H1 (cell line): ENCODE results near the gene MYOD1. TPM values are rescaled to one million over a fixed set of nuclear protein-coding genes. Genes with fewer than 3 reads are reported as not detected.

Experiments
- CTCF ChIA-PET: fragments of 300-600 bp; sonication (Branson Sonifier 250); formaldehyde crosslinking; loops from one replicate; lab custom pipeline; 2021; ENCODE audit not compliant: partially characterized antibody; lab: Charles Lee
- POLR2A ChIA-PET: fragments of 300-600 bp; sonication (Branson Sonifier 250); formaldehyde crosslinking; loops from one replicate; lab custom pipeline; 2021; ENCODE audit warnings: inconsistent platforms; ENCODE audit not compliant: partially characterized antibody; lab: Charles Lee
- DNase-seq, 2 experiments: peaks; one replicate each; pipeline versions ENCODE4 v3.0.0 to v3.0.0-alpha.2; 2010 to 2022; ENCODE audit warnings: low spot score in 2 of 2, low read depth in 1 of 2, mixed read lengths in 1 of 2
- FAIRE-seq: peaks from 2 replicates; lab custom pipeline; 2011; peaks lifted over from hg19 to GRCh38; lab: Jason Lieb, UNC
- H2AFZ ChIP-seq: 2 replicates; pipeline ENCODE4 v1.8.1; 2012; ENCODE audit warnings: low read length, inconsistent platforms
- H2AK5ac ChIP-seq: 2 replicates; pipeline ENCODE4 v1.6.1; 2013; ENCODE audit warnings: low read depth, low read length
- H2BK120ac ChIP-seq: replicated peaks from 2 replicates; pipeline ENCODE3; 2013; ENCODE audit warnings: low read depth, low read length, inconsistent platforms
- H2BK12ac ChIP-seq: 2 replicates; pipeline ENCODE4 v1.6.1; 2013; ENCODE audit warnings: low read depth, low read length
- H2BK15ac ChIP-seq: 2 replicates; pipeline ENCODE4 v1.6.1; 2013; ENCODE audit warnings: low read length
- H2BK20ac ChIP-seq: 2 replicates; pipeline ENCODE4 v1.6.1; 2013; ENCODE audit warnings: low read length
- H2BK5ac ChIP-seq: 2 replicates; pipeline ENCODE4 v1.6.1; 2013; ENCODE audit warnings: low read depth, low read length
- H3K14ac ChIP-seq: 2 replicates; pipeline ENCODE4 v1.6.1; 2013; ENCODE audit warnings: inconsistent platforms; ENCODE audit not compliant: insufficient read length
- H3K18ac ChIP-seq: 2 replicates; pipeline ENCODE4 v1.6.1; 2013; ENCODE audit warnings: low read length; ENCODE audit errors: extremely low read depth
- H3K23ac ChIP-seq: 2 replicates; pipeline ENCODE4 v1.6.1; 2013; ENCODE audit warnings: inconsistent platforms; ENCODE audit not compliant: insufficient read length
- H3K23me2 ChIP-seq: 2 replicates; pipeline ENCODE4 v1.6.1; 2013; ENCODE audit warnings: low read depth, low read length
- H3K27ac ChIP-seq: 2 replicates; pipeline ENCODE4 v1.6.1; 2011; ENCODE audit warnings: low read depth, low read length, inconsistent platforms
- H3K27me3 ChIP-seq, 4 experiments: replicated peaks in 1 of 4; 1 replicate in 1 of 4; 2 replicates in 3 of 4; pipeline versions ENCODE4 v1.6.1 to v1.8.1; 2011 to 2013; ENCODE audit warnings: low read length in 3 of 4, mild to moderate bottlenecking in 3 of 4, inconsistent platforms in 2 of 4, mixed read lengths in 2 of 4, moderate library complexity in 1 of 4; ENCODE audit not compliant: control insufficient read depth in 3 of 4, insufficient read depth in 3 of 4; ENCODE audit errors: extremely low read depth in 1 of 4
- H3K36me3 ChIP-seq, 4 experiments: 2 replicates each; pipeline versions ENCODE4 v1.6.1 to v1.8.1; 2011 to 2013; ENCODE audit warnings: mild to moderate bottlenecking in 4 of 4, low read length in 3 of 4, moderate library complexity in 2 of 4, control low read depth in 1 of 4, inconsistent platforms in 1 of 4; ENCODE audit not compliant: insufficient read depth in 4 of 4, control insufficient read depth in 2 of 4
- H3K4ac ChIP-seq: replicated peaks from 2 replicates; pipeline ENCODE3; 2013; ENCODE audit warnings: low read length, low read depth, mixed read lengths, inconsistent platforms; ENCODE audit not compliant: insufficient read length
- H3K4me1 ChIP-seq, 4 experiments: replicated peaks in 1 of 4; 1 replicate in 1 of 4; 2 replicates in 3 of 4; pipeline versions ENCODE4 v1.6.1 to v1.8.1; 2011 to 2013; ENCODE audit warnings: low read length in 3 of 4, inconsistent platforms in 2 of 4, mixed read lengths in 1 of 4; ENCODE audit not compliant: insufficient read depth in 4 of 4, control insufficient read depth in 3 of 4
- H3K4me2 ChIP-seq, 2 experiments: 2 replicates each; pipeline versions ENCODE4 v1.6.1 to v1.8.1; 2011 to 2013; ENCODE audit warnings: low read depth in 2 of 2, low read length in 2 of 2, control low read depth in 1 of 2, inconsistent platforms in 1 of 2, mild to moderate bottlenecking in 1 of 2; ENCODE audit not compliant: insufficient read depth in 1 of 2
- H3K4me3 ChIP-seq, 4 experiments: fragments of 200-600, 300-600 bp in 1 of 4; sonication (generic), shearing (Covaris generic), sonication (Bioruptor Twin) in 1 of 4; 2 replicates each; pipeline versions ENCODE4 v1.5.1 to v1.8.1; 2011 to 2016; ENCODE audit warnings: low read length in 4 of 4, low read depth in 3 of 4, control low read depth in 2 of 4, inconsistent platforms in 2 of 4, mild to moderate bottlenecking in 2 of 4, mixed read lengths in 1 of 4, moderate library complexity in 1 of 4; ENCODE audit not compliant: insufficient read depth in 2 of 4; ENCODE audit errors: extremely low read depth in 1 of 4
- H3K56ac ChIP-seq: replicated peaks from 2 replicates; pipeline ENCODE3; 2013; ENCODE audit warnings: low read depth, mild to moderate bottlenecking, mixed read lengths, low read length, inconsistent platforms; ENCODE audit not compliant: insufficient read length
- H3K79me1 ChIP-seq: 2 replicates; pipeline ENCODE4 v1.6.1; 2013; ENCODE audit warnings: low read depth, low read length, control low read depth
- H3K79me2 ChIP-seq, 2 experiments: 2 replicates each; pipeline versions ENCODE4 v1.6.1 to v1.8.1; 2012 to 2013; ENCODE audit warnings: low read length in 2 of 2, mild to moderate bottlenecking in 2 of 2, inconsistent platforms in 1 of 2; ENCODE audit not compliant: insufficient read depth in 2 of 2, control insufficient read depth in 1 of 2
- H3K9ac ChIP-seq, 4 experiments: replicated peaks in 1 of 4; 1 replicate in 1 of 4; 2 replicates in 3 of 4; pipeline versions ENCODE4 v1.6.1 to v1.8.1; 2011 to 2013; ENCODE audit warnings: low read depth in 3 of 4, low read length in 3 of 4, control low read depth in 2 of 4, mild to moderate bottlenecking in 2 of 4, moderate library complexity in 2 of 4, inconsistent platforms in 1 of 4; ENCODE audit errors: extremely low read depth in 1 of 4
- H3K9me3 ChIP-seq, 2 experiments: 2 replicates each; pipeline versions ENCODE4 v1.6.1 to v1.8.1; 2012 to 2013; ENCODE audit warnings: mild to moderate bottlenecking in 2 of 2, moderate library complexity in 2 of 2, control low read depth in 1 of 2, inconsistent platforms in 1 of 2, low read depth in 1 of 2, low read length in 1 of 2, mixed read lengths in 1 of 2; ENCODE audit not compliant: insufficient read depth in 2 of 2
- H4K20me1 ChIP-seq, 2 experiments: replicated peaks in 1 of 2; 2 replicates each; pipeline versions ENCODE3 to v1.8.1; 2011 to 2013; ENCODE audit warnings: inconsistent platforms in 2 of 2, low read length in 2 of 2, mild to moderate bottlenecking in 1 of 2; ENCODE audit not compliant: insufficient read depth in 2 of 2, control insufficient read depth in 1 of 2
- H4K5ac ChIP-seq: 2 replicates; pipeline ENCODE4 v1.6.1; 2013; ENCODE audit warnings: low read length, low read depth, mixed read lengths, inconsistent platforms; ENCODE audit not compliant: insufficient read length
- H4K8ac ChIP-seq: 2 replicates; pipeline ENCODE4 v1.8.0; 2013; ENCODE audit warnings: mild to moderate bottlenecking, moderate library complexity, low read length, inconsistent platforms; ENCODE audit not compliant: insufficient read depth; ENCODE audit errors: extremely low read depth
- H4K91ac ChIP-seq: replicated peaks from 2 replicates; pipeline ENCODE3; 2013; ENCODE audit warnings: low read length, mixed read lengths, inconsistent platforms; ENCODE audit not compliant: insufficient read length
- ASH2L ChIP-seq: fragments of 200-600, 300-600 bp; sonication (generic); IDR thresholded peaks from one replicate; pipeline ENCODE4 v1.7.1; 2017; ENCODE audit warnings: low read length
- SIX5 ChIP-seq: IDR thresholded peaks from 2 replicates; pipeline ENCODE4 v1.6.1; 2011; ENCODE audit warnings: mild to moderate bottlenecking, low read depth, low read length
- TCF12 ChIP-seq: IDR thresholded peaks from 2 replicates; pipeline ENCODE4 v1.6.1; 2011; ENCODE audit warnings: low read depth, mild to moderate bottlenecking, low read length
- WGBS, 2 experiments: shearing (Covaris generic) in 1 of 2; methylation state at CpG; one replicate each; pipeline versions ENCODE4 v1.1.6 to v1.1.7; 2013 to 2015; ENCODE audit warnings: low lambda C conversion rate in 2 of 2, mixed read lengths in 2 of 2, inconsistent platforms in 1 of 2, low coverage in 1 of 2, missing lambda C conversion rate in 1 of 2; ENCODE audit not compliant: insufficient replicate concordance in 2 of 2, insufficient coverage in 1 of 2, insufficient read length in 1 of 2; ENCODE audit errors: extremely low coverage in 1 of 2, missing lambda C conversion rate in 1 of 2; 5-methylcytosine and 5-hydroxymethylcytosine counted together
- polyA plus RNA-seq, 7 experiments: library from polyadenylated mRNA; depleted of rRNA in 3 of 7; stranded (reverse) in 5 of 7; unstranded in 2 of 7; fragments of >200 nt in 5 of 7; fragments of 200-250 nt in 2 of 7; gene quantifications; 1 replicate in 5 of 7; 2 replicates in 1 of 7; 4 replicates in 1 of 7; pipeline versions ENCODE4 v1.2.1 to v1.2.3, GENCODE V29; 2011 to 2013; ENCODE audit warnings: missing spikeins in 2 of 7, mixed read lengths in 2 of 7
- total RNA-seq: library from RNA; stranded (reverse); fragmentation: NEBNext Ultra II Directional; extraction: Animal tissue kit (Norgen Biotek cat#: 25700); gene quantifications from 2 replicates; pipeline ENCODE4 v1.2.1, GENCODE V29; 2021
- TF ChIP-seq, protein P1 (sequence below): IDR thresholded peaks from 2 replicates; pipeline ENCODE4 v1.6.1; 2012; ENCODE audit warnings: inconsistent platforms

Gene MYOD1
- total and polyA plus RNA-seq, 2 of the 8 experiments (the other 6 are each of a cell fraction or from before 2014, with no cell fraction given), result not detected

DNA sequence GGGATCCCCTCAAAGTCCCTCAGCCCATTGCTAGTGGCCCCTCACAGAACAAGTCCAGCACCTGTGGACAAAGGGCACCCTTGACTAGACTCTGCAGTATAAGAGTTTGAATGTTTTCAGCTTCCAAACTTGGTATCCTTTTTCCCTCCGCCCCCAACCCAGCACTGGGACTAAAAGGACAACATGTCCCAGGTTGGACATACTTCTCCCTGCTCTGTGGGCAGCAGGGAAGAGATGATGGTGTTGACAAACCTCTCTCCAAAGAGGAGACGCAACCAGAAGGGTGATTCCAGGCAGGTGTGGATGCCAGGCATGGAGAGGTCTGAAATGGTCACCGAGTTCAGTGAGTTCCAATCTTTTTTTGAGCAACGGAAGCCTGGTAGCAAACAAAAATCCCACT, 4.5 kb upstream of the MYOD1 start:
- Histone ChIP-seq H3K9ac (no peak overlapping the region), H3K79me2 (no peaks in the 10 kb centered on the region), H2BK15ac (no peak overlapping the region), H3K27me3 (peaks cover 30 to 60% (median 45%) of the 10 kb centered on the region in 4 experiments), H3K4me1 (peaks cover 0 to 12% (median 4%) of the 10 kb centered on the region in 4 experiments; a peak in 4 of 7 replicates), H2BK20ac (no peak overlapping the region), H3K9me3 (peaks cover 0 to 3% of the 10 kb centered on the region in 2 experiments; a peak in 1 of 4 replicates), H4K8ac (no peak overlapping the region; the same call in 1 of the 2 replicates), H4K91ac (no peak overlapping the region), H3K14ac (no peak overlapping the region), H2AFZ (no peak overlapping the region), H2BK120ac (no peak overlapping the region), H2AK5ac (no peak overlapping the region), H2BK12ac (no peak overlapping the region), H3K79me1 (no peaks in the 10 kb centered on the region), H3K27ac (no peak overlapping the region), H3K23ac (no peak overlapping the region), H4K20me1 (peaks cover 4 to 5% of the 10 kb centered on the region in 2 experiments), H3K4me3 (no peak overlapping the region), H3K23me2 (peaks cover 3% of the 10 kb centered on the region), H2BK5ac (no peak overlapping the region), H3K4me2 (no peak overlapping the region), H3K56ac (no peak overlapping the region), H3K4ac (no peak overlapping the region), H3K18ac (no peak overlapping the region), H4K5ac (no peak overlapping the region), H3K36me3 (no peaks in the 10 kb centered on the region; a peak in 1 of 8 replicates)
- WGBS, 2 experiments, result 91% methylated on average over 4 of the region's 4 CpGs; no CpG with 5 or more reads in 1 of the 2 experiments
- POLR2A ChIA-PET, result no interaction called here
- no peak for DNase-seq
- FAIRE-seq, result no peak
- CTCF ChIA-PET, result interaction anchor here (0.9 to 15.7 kb wide), 10 partner anchors 17 to 264 kb away, joined by 3 to 290 read pairs (median 3); partner anchors contain the start of gene KCNC1
- TF ChIP-seq, protein P1, sequence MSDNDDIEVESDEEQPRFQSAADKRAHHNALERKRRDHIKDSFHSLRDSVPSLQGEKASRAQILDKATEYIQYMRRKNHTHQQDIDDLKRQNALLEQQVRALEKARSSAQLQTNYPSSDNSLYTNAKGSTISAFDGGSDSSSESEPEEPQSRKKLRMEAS, result no peak
- TF ChIP-seq SIX5 (no peak), ASH2L (no peak), TCF12 (no peak)
